Nephron (organoid): ENCODE results near the gene KCTD14.
"Not testable (repeated sequence)": the region's sequence is repeated elsewhere in the genome, so short reads cannot be mapped to it uniquely, and the experiment has no call there.

Experiments
- H3K27ac Mint-ChIP-seq, 3 experiments: 2 replicates each; pipeline ENCODE4 v1.8.0; 2020; ENCODE audit warnings: mixed read lengths in 3 of 3, mild to moderate bottlenecking in 2 of 3, moderate library complexity in 1 of 3
- H3K27me3 Mint-ChIP-seq: 2 replicates; pipeline ENCODE4 v1.8.0; 2021; ENCODE audit warnings: low read depth, mild to moderate bottlenecking, moderate library complexity, mixed read lengths
- H3K36me3 Mint-ChIP-seq: 2 replicates; pipeline ENCODE4 v1.8.0; 2020; ENCODE audit warnings: low read depth, mixed read lengths
- H3K4me1 Mint-ChIP-seq: 2 replicates; pipeline ENCODE4 v1.8.0; 2020; ENCODE audit warnings: mixed read lengths
- H3K4me3 Mint-ChIP-seq, 3 experiments: 2 replicates each; pipeline ENCODE4 v1.8.0; 2020; ENCODE audit warnings: mild to moderate bottlenecking in 3 of 3, mixed read lengths in 3 of 3, moderate library complexity in 2 of 3
- H3K9me3 Mint-ChIP-seq: 2 replicates; pipeline ENCODE4 v1.8.0; 2020; ENCODE audit warnings: mixed read lengths
- TF ChIP-seq, protein P1 (sequence below), 3 experiments: fragments of 200-600 bp; sonication (generic); IDR thresholded peaks; one replicate each; pipeline ENCODE4 v1.5.0; 2021; ENCODE audit warnings: antibody characterized with exemption in 3 of 3; ENCODE audit not compliant: unreplicated experiment in 3 of 3

The KCTD14 gene

GRCh38 chr11:78061088-78061920 is 38.2 kb upstream of the KCTD14 start:
- Mint-ChIP-seq H3K9me3 (no peaks in the 10 kb centered on the region), H3K4me1 (no peaks in the 10 kb centered on the region), H3K27ac (peak overlapping the region in 1 of 3 experiments; percentile 58), H3K36me3 (peaks cover 8% of the 10 kb centered on the region), H3K27me3 (no peaks in the 10 kb centered on the region), H3K4me3 (no peak overlapping the region)
- TF ChIP-seq, protein P1, sequence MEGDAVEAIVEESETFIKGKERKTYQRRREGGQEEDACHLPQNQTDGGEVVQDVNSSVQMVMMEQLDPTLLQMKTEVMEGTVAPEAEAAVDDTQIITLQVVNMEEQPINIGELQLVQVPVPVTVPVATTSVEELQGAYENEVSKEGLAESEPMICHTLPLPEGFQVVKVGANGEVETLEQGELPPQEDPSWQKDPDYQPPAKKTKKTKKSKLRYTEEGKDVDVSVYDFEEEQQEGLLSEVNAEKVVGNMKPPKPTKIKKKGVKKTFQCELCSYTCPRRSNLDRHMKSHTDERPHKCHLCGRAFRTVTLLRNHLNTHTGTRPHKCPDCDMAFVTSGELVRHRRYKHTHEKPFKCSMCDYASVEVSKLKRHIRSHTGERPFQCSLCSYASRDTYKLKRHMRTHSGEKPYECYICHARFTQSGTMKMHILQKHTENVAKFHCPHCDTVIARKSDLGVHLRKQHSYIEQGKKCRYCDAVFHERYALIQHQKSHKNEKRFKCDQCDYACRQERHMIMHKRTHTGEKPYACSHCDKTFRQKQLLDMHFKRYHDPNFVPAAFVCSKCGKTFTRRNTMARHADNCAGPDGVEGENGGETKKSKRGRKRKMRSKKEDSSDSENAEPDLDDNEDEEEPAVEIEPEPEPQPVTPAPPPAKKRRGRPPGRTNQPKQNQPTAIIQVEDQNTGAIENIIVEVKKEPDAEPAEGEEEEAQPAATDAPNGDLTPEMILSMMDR (IDR thresholded peaks at IDR 0.05; ENCODE audit: unreplicated experiment in 3 of 3) = no peak

- H3K9me3 Mint-ChIP-seq = no peaks in the 10 kb centered on the region
- no peak overlapping the region for H3K4me3 Mint-ChIP-seq
- no peaks in the 10 kb centered on the region for H3K27me3 Mint-ChIP-seq
- peaks cover 8% of the 10 kb centered on the region for H3K36me3 Mint-ChIP-seq
- TF ChIP-seq, protein P1 (IDR thresholded peaks at IDR 0.05; ENCODE audit: unreplicated experiment in 3 of 3) = no peak
- H3K4me1 Mint-ChIP-seq = no peaks in the 10 kb centered on the region
- no peak overlapping the region for H3K27ac Mint-ChIP-seq
These were observed 37.5 kb upstream of the KCTD14 start for GRCh38 chr11:78060533-78060932.

GRCh38 chr11:78059749-78060328 is 36.8 kb upstream of the KCTD14 start:
- H3K4me3 Mint-ChIP-seq, H3K27me3 Mint-ChIP-seq, H3K27ac Mint-ChIP-seq, H3K4me1 Mint-ChIP-seq, H3K36me3 Mint-ChIP-seq, H3K9me3 Mint-ChIP-seq: not testable (repeated sequence)

- H3K9me3 Mint-ChIP-seq = no peaks in the 10 kb centered on the region
- peaks cover 3% of the 10 kb centered on the region for H3K36me3 Mint-ChIP-seq
- TF ChIP-seq, protein P1 (IDR thresholded peaks at IDR 0.05; ENCODE audit: unreplicated experiment in 3 of 3) = no peak
- H3K4me3 Mint-ChIP-seq = no peak overlapping the region
- H3K27me3 Mint-ChIP-seq = no peaks in the 10 kb centered on the region
- no peaks in the 10 kb centered on the region for H3K4me1 Mint-ChIP-seq
- no peak overlapping the region for H3K27ac Mint-ChIP-seq
These were observed 34.5 kb upstream of the KCTD14 start for GRCh38 chr11:78057462-78058055.

DNA sequence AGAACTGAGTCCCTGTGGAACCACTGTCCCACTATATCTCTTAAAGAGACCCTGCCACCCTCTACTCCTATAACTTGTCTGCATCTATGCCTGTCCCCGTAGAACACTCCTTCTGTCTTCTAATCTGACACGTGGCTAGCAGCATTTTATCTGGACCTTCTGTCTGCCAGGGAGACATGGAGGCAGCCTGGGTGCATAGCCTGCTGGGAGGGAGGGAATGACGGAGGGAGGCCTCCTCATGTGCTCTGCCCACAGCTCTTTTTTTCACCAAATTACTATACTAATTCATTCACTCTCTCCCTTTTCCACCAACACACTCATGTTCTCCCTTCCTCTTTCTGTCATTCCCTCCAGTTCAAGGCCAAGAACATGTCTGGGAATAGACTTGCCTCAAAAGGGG is 33.0 kb upstream of the KCTD14 start:
- TF ChIP-seq, protein P1 (IDR thresholded peaks at IDR 0.05; ENCODE audit: unreplicated experiment in 3 of 3) = no peak

GRCh38 chr11:78054971-78055370 is 31.9 kb upstream of the KCTD14 start:
- H3K4me1 Mint-ChIP-seq = no peaks in the 10 kb centered on the region
- no peaks in the 10 kb centered on the region for H3K9me3 Mint-ChIP-seq
- no peak overlapping the region for H3K4me3 Mint-ChIP-seq
- H3K27ac Mint-ChIP-seq = no peak overlapping the region
- TF ChIP-seq, protein P1 (IDR thresholded peaks at IDR 0.05; ENCODE audit: unreplicated experiment in 3 of 3) = no peak
- no peaks in the 10 kb centered on the region for H3K27me3 Mint-ChIP-seq
- H3K36me3 Mint-ChIP-seq = peaks cover 3% of the 10 kb centered on the region

More for the DNA sequence above, 33.0 kb upstream of the KCTD14 start:
- H3K36me3 Mint-ChIP-seq = peaks cover 3% of the 10 kb centered on the region
- no peak overlapping the region for H3K27ac Mint-ChIP-seq
- H3K9me3 Mint-ChIP-seq = no peaks in the 10 kb centered on the region
- H3K4me1 Mint-ChIP-seq = no peaks in the 10 kb centered on the region
- H3K27me3 Mint-ChIP-seq = no peaks in the 10 kb centered on the region
- no peak overlapping the region for H3K4me3 Mint-ChIP-seq
